GM12891 (cell line): Measurements from ENCODE around the gene FLAD1.
"Not testable (repeated sequence)": the region's sequence is repeated elsewhere in the genome, so short reads cannot be mapped to it uniquely, and the experiment has no call there.

Experiments used
- DNase-seq: peaks from one replicate; pipeline ENCODE4 v3.0.0; 2011; ENCODE audit warnings: low spot score; ENCODE audit not compliant: insufficient read length
- FAIRE-seq: peaks from 2 replicates; lab custom pipeline; 2011; peaks lifted over from hg19 to GRCh38; lab: Jason Lieb, UNC
- PAX5 ChIP-seq: IDR thresholded peaks from 2 replicates; pipeline ENCODE4 v1.6.1; 2011; ENCODE audit warnings: low read length, moderate library complexity, mild to moderate bottlenecking; ENCODE audit not compliant: insufficient read depth, severe bottlenecking
- POLR2A ChIP-seq: IDR thresholded peaks from 2 replicates; pipeline ENCODE4 v1.6.1; 2011; ENCODE audit warnings: low read depth, low read length, control low read depth
- POLR2AphosphoS5 ChIP-seq: IDR thresholded peaks from 2 replicates; pipeline ENCODE4 v1.6.1; 2011; ENCODE audit warnings: low read depth, low read length, control low read depth
- POU2F2 ChIP-seq: IDR thresholded peaks from 2 replicates; pipeline ENCODE4 v1.6.1; 2011; ENCODE audit warnings: low read depth, mild to moderate bottlenecking, control low read depth, low read length, moderate library complexity
- SPI1 ChIP-seq: IDR thresholded peaks from 2 replicates; pipeline ENCODE4 v1.6.1; 2011; ENCODE audit warnings: low read depth, low read length, control low read depth
- TAF1 ChIP-seq: IDR thresholded peaks from 2 replicates; pipeline ENCODE4 v1.6.1; 2011; ENCODE audit warnings: low read depth, low read length, control low read depth

FLAD1 gene

GRCh38 chr1:154987326-154987725 lies 4.2 kb downstream of the FLAD1 start:
- no peak for DNase-seq
- no peak for TF ChIP-seq POU2F2
- TF ChIP-seq PAX5, result no peak
- no peak for TF ChIP-seq SPI1
- no peak for TF ChIP-seq TAF1
- TF ChIP-seq POLR2A, result no peak
- no peak for TF ChIP-seq POLR2AphosphoS5
- no peak for FAIRE-seq

GRCh38 chr1:154988058-154988954 lies 5.2 kb downstream of the FLAD1 start:
- DNase-seq, result no peak
- no peak for FAIRE-seq
- no peak for TF ChIP-seq POLR2A
- TF ChIP-seq SPI1, result no peak
- no peak for TF ChIP-seq PAX5
- no peak for TF ChIP-seq TAF1
- TF ChIP-seq POU2F2, result no peak
- TF ChIP-seq POLR2AphosphoS5, result no peak; the same call in 1 of the 2 replicates

GRCh38 chr1:154989195-154989860 lies 6.2 kb downstream of the FLAD1 start:
- no peak for DNase-seq
- no peak for TF ChIP-seq POU2F2
- no peak for TF ChIP-seq PAX5
- no peak for TF ChIP-seq SPI1
- no peak for TF ChIP-seq POLR2A
- no peak for TF ChIP-seq POLR2AphosphoS5
- no peak for TF ChIP-seq TAF1
- FAIRE-seq, result no peak

GRCh38 chr1:154990276-154990675 lies 7.1 kb downstream of the FLAD1 start:
- FAIRE-seq (no peak), DNase-seq (no peak)
- TF ChIP-seq POLR2A (no peak), POLR2AphosphoS5 (no peak), PAX5 (no peak), SPI1 (no peak), TAF1 (no peak), POU2F2 (no peak)

GRCh38 chr1:154992721-154993571 lies 9.8 kb downstream of the FLAD1 start:
- DNase-seq (no peak), FAIRE-seq (no peak)
- TF ChIP-seq POLR2A, result no peak
- TF ChIP-seq POU2F2, result no peak
- TF ChIP-seq TAF1, result no peak
- TF ChIP-seq SPI1, result no peak
- TF ChIP-seq PAX5, result no peak
- TF ChIP-seq POLR2AphosphoS5, result no peak

GRCh38 chr1:154993572-154994268 lies 10.6 kb downstream of the FLAD1 start, which contains the start of gene LENEP:
LENEP (plus strand) TSS chr1:154993586; CDS start chr1:154993608, 22 bp downstream.
- DNase-seq (no peak), FAIRE-seq (no peak)
- TF ChIP-seq PAX5 (no peak), SPI1 (no peak), POLR2A (no peak), POLR2AphosphoS5 (no peak)

GRCh38 chr1:154994269-154994587 lies 11.1 kb downstream of the FLAD1 start:
- FAIRE-seq, result no peak
- no peak for DNase-seq
- TF ChIP-seq SPI1 (no peak), POLR2A (no peak), POU2F2 (no peak), PAX5 (no peak), POLR2AphosphoS5 (no peak), TAF1 (no peak)

- no peak for DNase-seq
- TF ChIP-seq SPI1 (no peak), PAX5 (no peak), POU2F2 (no peak), TAF1 (no peak)
- no peak for FAIRE-seq
Measured at GRCh38 chr1:154994591-154994990, 11.4 kb downstream of the FLAD1 start.

- not testable (repeated sequence) for FAIRE-seq, DNase-seq
Measured at GRCh38 chr1:154995301-154995983, 12.3 kb downstream of the FLAD1 start.
